Measurements from ENCODE around the gene ERVK3-1. TPM values are rescaled to one million over a fixed set of nuclear protein-coding genes. Genes with fewer than 3 reads are reported as not detected.

Gene ERVK3-1
- total RNA-seq, 1 donor from 2014 or later: 40.9 TPM

- H3K9ac ChIP-seq (ENCODE audit: low read length): no peak overlapping the region
- no peak overlapping the region for H3K27ac Mint-ChIP-seq (ENCODE audit: unreplicated experiment)
- H3K4me1 Mint-ChIP-seq (ENCODE audit: low read depth, unreplicated experiment): peaks cover under 1% of the 10 kb centered on the region
- peak overlapping the region; percentile 6 for H3K4me3 Mint-ChIP-seq (ENCODE audit: unreplicated experiment)
- DNase-seq (ENCODE audit: low read depth) (no peak), FAIRE-seq (no peak)
- H2AFZ ChIP-seq (ENCODE audit: low read depth, low read length): no peak overlapping the region
- no peak for TF ChIP-seq EZH2 (IDR thresholded peaks at IDR 0.05; ENCODE audit: insufficient read depth, low read length)
- TF ChIP-seq CTCF (IDR thresholded peaks at IDR 0.05; ENCODE audit: insufficient read depth, low read depth, low read length): no peak
- peaks cover 2% of the 10 kb centered on the region for H3K9me3 Mint-ChIP-seq (ENCODE audit: unreplicated experiment)
- peaks cover 31% of the 10 kb centered on the region for H4K20me1 ChIP-seq (ENCODE audit: insufficient read depth, low read length)
- peaks cover 26% of the 10 kb centered on the region for H3K36me3 Mint-ChIP-seq (ENCODE audit: low read depth, unreplicated experiment)
- no peak overlapping the region for H3K27ac ChIP-seq (ENCODE audit: low read depth, low read length)
- no peak overlapping the region for H3K4me3 ChIP-seq (ENCODE audit: insufficient read depth, low read depth, low read length)
- H3K4me1 ChIP-seq (ENCODE audit: insufficient read depth, low read length): no peaks in the 10 kb centered on the region
- no peaks in the 10 kb centered on the region for H3K27me3 Mint-ChIP-seq (ENCODE audit: low read depth, unreplicated experiment)
- H3K9me3 ChIP-seq (ENCODE audit: insufficient read depth, low read depth, low read length): no peaks in the 10 kb centered on the region
- H3K27me3 ChIP-seq (ENCODE audit: insufficient read depth, low read length): no peaks in the 10 kb centered on the region
- H3K4me2 ChIP-seq (ENCODE audit: low read length): no peak overlapping the region
- peaks cover 50% of the 10 kb centered on the region for H3K36me3 ChIP-seq (ENCODE audit: insufficient read depth, low read length)
- H3K79me2 ChIP-seq (ENCODE audit: insufficient read depth, low read length): peaks cover 22% of the 10 kb centered on the region
Measured at GRCh38 chr19:58311345-58311865, 6.2 kb downstream of the ERVK3-1 start.

GRCh38 chr19:58315580-58315979 is 10.4 kb downstream of the ERVK3-1 start:
- Histone ChIP-seq H3K9me3 (ENCODE audit: insufficient read depth, low read depth, low read length) (no peaks in the 10 kb centered on the region), H2AFZ (ENCODE audit: low read depth, low read length) (no peak overlapping the region), H3K4me1 (ENCODE audit: insufficient read depth, low read length) (no peaks in the 10 kb centered on the region), H3K4me3 (ENCODE audit: insufficient read depth, low read depth, low read length) (no peak overlapping the region), H3K27ac (ENCODE audit: low read depth, low read length) (no peak overlapping the region), H3K27me3 (ENCODE audit: insufficient read depth, low read length) (no peaks in the 10 kb centered on the region), H3K4me2 (ENCODE audit: low read length) (no peak overlapping the region), H3K9ac (ENCODE audit: low read length) (no peak overlapping the region), H4K20me1 (ENCODE audit: insufficient read depth, low read length) (peaks cover 48% of the 10 kb centered on the region), H3K79me2 (ENCODE audit: insufficient read depth, low read length) (peaks cover 7% of the 10 kb centered on the region), H3K36me3 (ENCODE audit: insufficient read depth, low read length) (peaks cover 36% of the 10 kb centered on the region)
- Mint-ChIP-seq H3K9me3 (ENCODE audit: unreplicated experiment) (peaks cover 3% of the 10 kb centered on the region), H3K36me3 (ENCODE audit: low read depth, unreplicated experiment) (peaks cover 18% of the 10 kb centered on the region), H3K4me3 (ENCODE audit: unreplicated experiment) (no peak overlapping the region), H3K27ac (ENCODE audit: unreplicated experiment) (no peak overlapping the region), H3K4me1 (ENCODE audit: low read depth, unreplicated experiment) (no peaks in the 10 kb centered on the region), H3K27me3 (ENCODE audit: low read depth, unreplicated experiment) (no peaks in the 10 kb centered on the region)
- DNase-seq (ENCODE audit: low read depth) (no peak), FAIRE-seq (no peak)
- TF ChIP-seq EZH2 (IDR thresholded peaks at IDR 0.05; ENCODE audit: insufficient read depth, low read length) (no peak), CTCF (IDR thresholded peaks at IDR 0.05; ENCODE audit: insufficient read depth, low read depth, low read length) (no peak)

- H3K27me3 ChIP-seq (ENCODE audit: insufficient read depth, low read length): no peaks in the 10 kb centered on the region
- TF ChIP-seq EZH2 (IDR thresholded peaks at IDR 0.05; ENCODE audit: insufficient read depth, low read length) (no peak), CTCF (IDR thresholded peaks at IDR 0.05; ENCODE audit: insufficient read depth, low read depth, low read length) (no peak)
- H3K27me3 Mint-ChIP-seq (ENCODE audit: low read depth, unreplicated experiment): no peaks in the 10 kb centered on the region
- no peaks in the 10 kb centered on the region for H3K79me2 ChIP-seq (ENCODE audit: insufficient read depth, low read length)
- DNase-seq (ENCODE audit: low read depth) (peak; percentile 47), FAIRE-seq (no peak)
- no peaks in the 10 kb centered on the region for H3K4me1 Mint-ChIP-seq (ENCODE audit: low read depth, unreplicated experiment)
- peaks cover 50% of the 10 kb centered on the region for H4K20me1 ChIP-seq (ENCODE audit: insufficient read depth, low read length)
- peaks cover 3% of the 10 kb centered on the region for H3K9me3 Mint-ChIP-seq (ENCODE audit: unreplicated experiment)
- no peak overlapping the region for H3K4me3 ChIP-seq (ENCODE audit: insufficient read depth, low read depth, low read length)
- H2AFZ ChIP-seq (ENCODE audit: low read depth, low read length): no peak overlapping the region
- no peaks in the 10 kb centered on the region for H3K9me3 ChIP-seq (ENCODE audit: insufficient read depth, low read depth, low read length)
- no peak overlapping the region for H3K27ac Mint-ChIP-seq (ENCODE audit: unreplicated experiment)
- H3K4me3 Mint-ChIP-seq (ENCODE audit: unreplicated experiment): no peak overlapping the region
- H3K36me3 Mint-ChIP-seq (ENCODE audit: low read depth, unreplicated experiment): peaks cover 12% of the 10 kb centered on the region
- H3K36me3 ChIP-seq (ENCODE audit: insufficient read depth, low read length): peaks cover 21% of the 10 kb centered on the region
- H3K27ac ChIP-seq (ENCODE audit: low read depth, low read length): no peak overlapping the region
- H3K4me2 ChIP-seq (ENCODE audit: low read length): no peak overlapping the region
- no peaks in the 10 kb centered on the region for H3K4me1 ChIP-seq (ENCODE audit: insufficient read depth, low read length)
- no peak overlapping the region for H3K9ac ChIP-seq (ENCODE audit: low read length)
Measured at GRCh38 chr19:58317476-58318072, 12.4 kb downstream of the ERVK3-1 start.

Data from astrocyte (in vitro differentiated cells and primary cell).